G401.6 (cell line): Measurements from ENCODE around the gene ZNF175.
"Not testable (repeated sequence)": the region's sequence is repeated elsewhere in the genome, so short reads cannot be mapped to it uniquely, and the experiment has no call there.

ENCODE experiments used
- FAIRE-seq: peaks from 2 replicates; lab custom pipeline; 2012; peaks lifted over from hg19 to GRCh38; lab: Jason Lieb, UNC

Gene ZNF175

GRCh38 chr19:51592521-51592920 lies 21.4 kb downstream of the ZNF175 start:
- no peak for FAIRE-seq

DNA sequence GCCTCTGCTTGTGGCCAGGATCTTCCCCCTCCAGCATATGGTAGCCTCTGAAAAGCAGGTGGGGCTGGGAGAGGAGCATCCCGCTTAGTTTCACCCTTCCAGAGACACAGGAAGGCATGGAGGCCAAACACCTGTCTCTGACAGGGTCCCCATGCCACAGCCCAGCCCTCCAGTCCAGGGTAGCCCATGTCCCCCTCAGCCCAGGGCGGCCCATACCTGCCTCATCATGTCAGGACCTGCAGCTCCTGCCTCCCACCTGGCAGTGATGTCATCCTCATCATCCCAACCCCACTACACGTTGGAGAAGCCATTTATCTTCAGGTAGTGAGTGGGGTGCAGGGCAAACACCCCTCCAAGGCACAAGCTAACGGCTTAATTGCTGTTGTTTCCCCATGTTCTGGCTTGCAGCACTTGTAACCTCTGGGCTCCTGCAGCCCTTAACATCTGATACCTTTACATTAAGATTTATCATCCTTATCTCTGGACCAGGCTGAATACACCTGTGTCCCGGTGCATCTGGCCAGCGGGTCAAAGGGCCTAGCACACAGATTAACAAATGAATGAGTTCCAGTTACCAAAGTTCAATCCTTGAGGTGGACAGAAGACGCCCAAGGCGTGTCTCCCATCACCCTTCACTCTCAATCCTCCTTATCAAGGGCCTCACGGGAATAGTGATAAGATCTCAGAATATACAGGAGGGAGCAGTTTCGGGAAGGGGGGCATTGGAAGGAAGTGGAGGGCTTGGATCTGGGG lies 22.2 kb downstream of the ZNF175 start:
- FAIRE-seq: no peak

- FAIRE-seq: peak; percentile 95
Measured at GRCh38 chr19:51593969-51594773, 23.1 kb downstream of the ZNF175 start.

GRCh38 chr19:51594774-51595109 lies 23.7 kb downstream of the ZNF175 start:
- FAIRE-seq: no peak

GRCh38 chr19:51595190-51596175 lies 24.4 kb downstream of the ZNF175 start:
- FAIRE-seq: no peak

DNA sequence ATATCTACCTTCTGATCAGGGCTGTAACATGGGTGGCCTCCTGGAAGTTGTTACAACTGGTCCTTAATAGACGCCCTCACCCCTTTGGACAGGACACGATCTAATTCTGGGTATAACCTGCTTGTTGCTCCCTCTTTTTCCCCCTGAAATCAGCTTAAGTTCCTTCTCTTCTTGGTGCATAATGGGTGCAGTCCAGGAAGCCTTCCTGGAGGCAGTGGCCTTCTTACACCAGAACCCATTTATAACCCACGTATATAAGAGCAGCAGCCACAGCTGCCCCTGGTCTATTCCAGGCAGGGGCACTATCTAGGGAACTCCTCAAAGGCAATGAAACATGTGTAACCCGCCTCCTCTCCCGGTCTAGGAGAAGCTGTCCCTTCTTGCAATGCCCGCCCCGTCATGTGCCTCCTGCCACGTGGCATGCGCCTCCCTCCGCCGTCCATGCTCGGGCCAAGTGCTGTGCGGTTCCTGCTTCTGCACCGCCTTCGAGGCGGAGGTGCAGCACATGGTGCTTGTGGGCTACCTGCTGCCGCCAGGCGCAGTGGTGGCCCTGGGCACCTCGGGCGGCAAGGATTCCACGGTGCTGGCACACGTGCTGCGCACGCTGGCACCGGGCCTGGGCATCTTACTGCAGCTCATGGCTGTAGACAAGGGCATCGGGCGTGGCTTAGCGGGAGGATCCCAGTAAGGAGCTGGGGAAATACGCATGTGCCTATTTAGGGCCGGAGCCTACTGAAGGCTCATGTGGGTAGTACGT lies 27.3 kb downstream of the ZNF175 start:
- no peak for FAIRE-seq

DNA sequence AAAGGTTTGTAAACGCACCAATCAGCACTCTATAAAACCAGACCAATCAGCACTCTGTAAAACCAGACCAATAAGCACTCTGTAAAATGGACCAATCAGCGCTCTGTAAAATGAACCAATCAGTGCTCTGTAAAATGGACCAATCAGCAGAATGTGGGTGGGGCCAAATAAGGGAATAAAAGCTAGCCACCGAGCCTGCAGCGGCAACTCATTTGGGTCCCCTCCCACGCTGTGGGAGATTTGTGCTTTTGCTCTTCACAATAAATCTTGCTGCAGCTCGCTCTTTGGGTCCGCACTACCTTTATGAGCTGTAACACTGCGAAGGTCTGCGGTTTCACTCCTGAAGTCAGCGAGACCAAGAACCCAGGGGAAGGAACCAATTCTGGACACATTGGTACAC lies 28.0 kb downstream of the ZNF175 start:
- FAIRE-seq: no peak

- no peak for FAIRE-seq
Measured at GRCh38 chr19:51600940-51601580, 30.0 kb downstream of the ZNF175 start.

- no peak for FAIRE-seq
Measured at GRCh38 chr19:51602189-51602854, 31.2 kb downstream of the ZNF175 start.

- no peak for FAIRE-seq
Measured at GRCh38 chr19:51607077-51607476, 36.0 kb downstream of the ZNF175 start.

- no peak for FAIRE-seq
Measured at GRCh38 chr19:51607920-51608562, 37.0 kb downstream of the ZNF175 start.

- FAIRE-seq: no peak
Measured at GRCh38 chr19:51610576-51610975, 39.5 kb downstream of the ZNF175 start.

DNA sequence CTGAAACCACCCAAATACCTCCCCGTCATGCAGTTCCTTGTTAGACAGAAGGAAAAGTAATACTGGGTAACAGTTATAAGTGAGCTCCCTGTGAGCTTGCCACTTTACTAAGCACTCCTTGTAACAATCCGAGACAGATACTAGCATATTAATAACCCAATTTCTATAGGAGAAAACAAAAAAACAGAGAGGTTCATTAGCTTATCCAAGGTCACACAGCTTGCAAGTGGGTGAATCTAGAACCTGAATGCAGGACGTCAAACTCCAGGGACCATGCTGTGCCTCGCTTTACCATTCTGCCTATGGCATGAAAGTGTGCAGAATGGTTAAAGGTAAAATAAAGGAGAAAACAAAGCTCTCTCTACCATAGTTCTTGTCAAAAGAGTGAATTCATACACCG lies 43.7 kb downstream of the ZNF175 start:
- FAIRE-seq: no peak

- no peak for FAIRE-seq
Measured at GRCh38 chr19:51615991-51616390, 44.9 kb downstream of the ZNF175 start.

- FAIRE-seq: no peak
Measured at GRCh38 chr19:51621178-51621577, 50.1 kb downstream of the ZNF175 start.

GRCh38 chr19:51626675-51627074 lies 55.6 kb downstream of the ZNF175 start:
- FAIRE-seq: no peak

GRCh38 chr19:51627491-51628138 lies 56.5 kb downstream of the ZNF175 start:
- no peak for FAIRE-seq

DNA sequence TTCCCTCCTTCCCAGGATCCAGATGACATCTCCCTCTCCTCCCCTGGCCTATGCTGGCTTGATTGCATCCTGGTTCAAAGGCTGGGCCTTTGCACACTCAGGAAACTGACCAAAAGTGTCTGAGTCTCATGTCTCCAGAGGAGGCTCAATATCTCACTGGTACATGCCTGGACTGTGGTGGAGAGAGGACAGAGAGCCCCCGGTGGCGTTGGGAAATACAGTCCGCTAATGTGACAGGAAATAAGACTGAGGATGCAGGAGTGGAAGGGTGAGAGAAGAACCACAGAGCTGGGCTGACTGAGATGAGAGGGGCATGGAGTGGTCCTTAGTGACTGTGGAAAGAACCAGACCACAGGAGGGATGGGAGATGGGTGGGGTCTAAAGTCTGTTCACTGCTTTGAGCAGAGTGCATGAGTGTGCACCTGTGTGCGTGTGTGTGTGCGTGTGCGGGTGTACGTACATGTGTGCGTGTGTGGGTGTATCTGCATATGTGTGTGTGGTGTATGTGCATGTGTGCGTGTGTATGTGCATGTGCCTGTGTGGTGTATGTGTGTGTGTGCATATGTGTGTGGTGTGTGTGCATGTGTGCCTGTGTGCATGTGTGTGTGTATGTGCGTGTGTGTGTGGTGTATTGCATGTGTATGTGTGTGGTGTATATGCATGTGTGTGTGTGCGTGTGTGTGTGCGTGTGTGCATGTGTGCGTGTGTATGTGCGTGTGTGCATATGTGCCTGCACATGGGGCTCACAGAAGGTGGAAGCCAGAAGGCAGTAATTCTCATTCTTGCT lies 57.3 kb downstream of the ZNF175 start:
- FAIRE-seq: no peak

DNA sequence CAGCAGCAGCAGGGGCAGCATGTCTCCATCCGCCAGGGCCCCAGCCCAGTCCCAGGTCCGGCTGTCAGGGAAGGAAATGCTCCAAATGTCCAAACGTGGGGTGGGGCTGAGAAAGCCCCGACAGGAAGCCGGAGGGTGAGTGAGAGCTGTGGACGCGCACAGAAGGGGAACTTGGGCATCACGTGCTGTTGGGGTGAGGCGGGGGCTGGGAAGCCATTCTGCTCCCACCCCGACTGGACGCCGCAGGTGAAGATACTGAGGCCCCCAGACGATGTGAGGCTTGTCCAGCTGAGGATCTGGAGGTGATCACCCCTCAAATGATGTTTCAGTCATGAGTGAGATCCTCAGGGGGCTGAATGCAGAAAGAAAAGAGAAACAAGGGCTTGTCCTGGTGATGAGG lies 59.2 kb downstream of the ZNF175 start, which contains the start of gene SIGLEC5:
TSS of gene SIGLEC5 (minus strand) at position 87 of the 400 bp plus-strand sequence. CDS start at position 21, 66 bp downstream.
- not testable (repeated sequence) for FAIRE-seq
